ENCODE results near the gene INF2.
A peak's percentile ranks its signal among the peaks of the same experiment; 100 is the strongest.

Gene INF2

GRCh38 chr14:104680806-104681688, 8.4 kb upstream of the INF2 start:
- DNase-seq (ENCODE audit: low read depth in 1 of 2, low spot score in 1 of 2): peak in 1 of 2 experiments; percentile 68

GRCh38 chr14:104681689-104682074, 7.7 kb upstream of the INF2 start:
- H3K27ac ChIP-seq (replicated peaks): no peak overlapping the region
- TF ChIP-seq GABPA (IDR thresholded peaks at IDR 0.05; ENCODE audit: low read depth): no peak
- no peak for TF ChIP-seq REST (IDR thresholded peaks at IDR 0.05; ENCODE audit: insufficient replicate concordance, low read depth)
- TF ChIP-seq POLR2AphosphoS5 (IDR thresholded peaks at IDR 0.05; ENCODE audit: low read depth): no peak
- no peak for TF ChIP-seq CTCF (IDR thresholded peaks at IDR 0.05; ENCODE audit: insufficient read depth, low read length)
- TF ChIP-seq SPI1 (IDR thresholded peaks at IDR 0.05; ENCODE audit: borderline replicate concordance, low read depth): no peak
- DNase-seq (ENCODE audit: low read depth in 1 of 2, low spot score in 1 of 2): no peak
- no peaks in the 10 kb centered on the region for H3K27me3 ChIP-seq (ENCODE audit: insufficient read depth, poor library complexity, severe bottlenecking)
- H3K4me3 ChIP-seq (replicated peaks; ENCODE audit: insufficient read depth, low read length): no peak overlapping the region

More at GRCh38 chr14:104680806-104681688, 8.4 kb upstream of the INF2 start:
- peak overlapping the region; percentile 15; the same call in 1 of the 2 replicates for H3K27ac ChIP-seq (replicated peaks)
- TF ChIP-seq GABPA (IDR thresholded peaks at IDR 0.05; ENCODE audit: low read depth): no peak
- no peak for TF ChIP-seq SPI1 (IDR thresholded peaks at IDR 0.05; ENCODE audit: borderline replicate concordance, low read depth)
- TF ChIP-seq REST (IDR thresholded peaks at IDR 0.05; ENCODE audit: insufficient replicate concordance, low read depth): no peak
- TF ChIP-seq CTCF (IDR thresholded peaks at IDR 0.05; ENCODE audit: insufficient read depth, low read length): no peak
- no peak for TF ChIP-seq POLR2AphosphoS5 (IDR thresholded peaks at IDR 0.05; ENCODE audit: low read depth)
- H3K4me3 ChIP-seq (replicated peaks; ENCODE audit: insufficient read depth, low read length): no peak overlapping the region
- no peaks in the 10 kb centered on the region for H3K27me3 ChIP-seq (ENCODE audit: insufficient read depth, poor library complexity, severe bottlenecking)

GRCh38 chr14:104682107-104682593, 7.3 kb upstream of the INF2 start:
- no peak overlapping the region for H3K27ac ChIP-seq (replicated peaks)
- H3K4me3 ChIP-seq (replicated peaks; ENCODE audit: insufficient read depth, low read length): no peak overlapping the region
- H3K27me3 ChIP-seq (ENCODE audit: insufficient read depth, poor library complexity, severe bottlenecking): no peaks in the 10 kb centered on the region
- TF ChIP-seq REST (IDR thresholded peaks at IDR 0.05; ENCODE audit: insufficient replicate concordance, low read depth) (no peak), POLR2AphosphoS5 (IDR thresholded peaks at IDR 0.05; ENCODE audit: low read depth) (no peak), GABPA (IDR thresholded peaks at IDR 0.05; ENCODE audit: low read depth) (no peak), SPI1 (IDR thresholded peaks at IDR 0.05; ENCODE audit: borderline replicate concordance, low read depth) (no peak), CTCF (IDR thresholded peaks at IDR 0.05; ENCODE audit: insufficient read depth, low read length) (no peak)
- no peak for DNase-seq (ENCODE audit: low read depth in 1 of 2, low spot score in 1 of 2)
